ENCODE results near the gene DOCK7.
"Not testable (repeated sequence)": the region's sequence is repeated elsewhere in the genome, so short reads cannot be mapped to it uniquely, and the experiment has no call there.

DOCK7 gene

GRCh38 chr1:62608905-62609304, 79.3 kb downstream of the DOCK7 start:
- DNase-seq: no peak

- DNase-seq: no peak
Measured at GRCh38 chr1:62601457-62601856, 86.7 kb downstream of the DOCK7 start.

GRCh38 chr1:62599044-62599443, 89.1 kb downstream of the DOCK7 start:
- DNase-seq: no peak

GRCh38 chr1:62597281-62597680, 90.9 kb downstream of the DOCK7 start, which contains the start of gene ANGPTL3:
Gene ANGPTL3 (plus strand): TSS chr1:62597520. CDS start chr1:62597567, 47 bp downstream.
- DNase-seq: no peak

GRCh38 chr1:62595647-62596046, 92.5 kb downstream of the DOCK7 start:
- DNase-seq: no peak

GRCh38 chr1:62593825-62594394, 94.3 kb downstream of the DOCK7 start:
- no peak for DNase-seq

GRCh38 chr1:62590970-62591368, 97.2 kb downstream of the DOCK7 start:
- no peak for DNase-seq

GRCh38 chr1:62590255-62590969, 97.8 kb downstream of the DOCK7 start:
- DNase-seq: no peak

- DNase-seq: no peak
Measured at GRCh38 chr1:62589321-62589720, 98.9 kb downstream of the DOCK7 start.

- no peak for DNase-seq
Measured at GRCh38 chr1:62588000-62588399, 100.2 kb downstream of the DOCK7 start.

GRCh38 chr1:62585469-62586155, 102.6 kb downstream of the DOCK7 start:
- no peak for DNase-seq

- no peak for DNase-seq
Measured at GRCh38 chr1:62573675-62574074, 114.5 kb downstream of the DOCK7 start.

GRCh38 chr1:62572476-62572875, 115.7 kb downstream of the DOCK7 start:
- DNase-seq: no peak

GRCh38 chr1:62571517-62571916, 116.7 kb downstream of the DOCK7 start:
- DNase-seq: not testable (repeated sequence)

GRCh38 chr1:62567926-62568325, 120.3 kb downstream of the DOCK7 start:
- not testable (repeated sequence) for DNase-seq

- not testable (repeated sequence) for DNase-seq
Measured at GRCh38 chr1:62567182-62567581, 121.0 kb downstream of the DOCK7 start.

GRCh38 chr1:62561306-62561705, 126.9 kb downstream of the DOCK7 start:
- no peak for DNase-seq

GRCh38 chr1:62544570-62544969, 143.6 kb downstream of the DOCK7 start:
- DNase-seq: no peak

- no peak for DNase-seq
Measured at GRCh38 chr1:62541048-62541447, 147.1 kb downstream of the DOCK7 start.

- DNase-seq: no peak
Measured at GRCh38 chr1:62539028-62539447, 149.1 kb downstream of the DOCK7 start.

GRCh38 chr1:62536865-62537264, 151.3 kb downstream of the DOCK7 start:
- no peak for DNase-seq

- no peak for DNase-seq
Measured at GRCh38 chr1:62530516-62531154, 157.6 kb downstream of the DOCK7 start.

GRCh38 chr1:62529227-62529626, 159.0 kb downstream of the DOCK7 start:
- no peak for DNase-seq

GRCh38 chr1:62528015-62528414, 160.2 kb downstream of the DOCK7 start:
- no peak for DNase-seq

All from NCI-H524 (cell line).